HFFc6 (cell line): ENCODE measurements around the gene INSC. TPM values are rescaled to one million over a fixed set of nuclear protein-coding genes. Genes with fewer than 3 reads are reported as not detected.

Experiments
- DNase-seq: peaks from one replicate; pipeline ENCODE4 v3.0.0-alpha.2; 2018
- H3K27ac Mint-ChIP-seq: 2 replicates; pipeline ENCODE4 v1.8.0; 2020; ENCODE audit warnings: mild to moderate bottlenecking, mixed read lengths
- H3K27me3 Mint-ChIP-seq: 2 replicates; pipeline ENCODE4 v1.8.0; 2021; ENCODE audit warnings: mild to moderate bottlenecking, moderate library complexity, mixed read lengths; ENCODE audit not compliant: insufficient read depth
- H3K36me3 Mint-ChIP-seq: 2 replicates; pipeline ENCODE4 v1.8.0; 2021; ENCODE audit warnings: low read depth, mixed read lengths
- H3K4me1 Mint-ChIP-seq: 2 replicates; pipeline ENCODE4 v1.8.0; 2020; ENCODE audit warnings: low read depth, mixed read lengths
- H3K4me3 Mint-ChIP-seq: 2 replicates; pipeline ENCODE4 v1.8.0; 2020; ENCODE audit warnings: mild to moderate bottlenecking, moderate library complexity, mixed read lengths
- H3K9me3 Mint-ChIP-seq: 2 replicates; pipeline ENCODE4 v1.8.0; 2020; ENCODE audit warnings: mild to moderate bottlenecking, mixed read lengths
- CTCF ChIP-seq: fragments of 200-600 bp; sonication (generic); IDR thresholded peaks from 2 replicates; pipeline ENCODE4 v1.5.0; 2021; ENCODE audit warnings: antibody characterized with exemption, mild to moderate bottlenecking
- total RNA-seq, 6 experiments: library from RNA; stranded (reverse); fragmentation: NEBNext Ultra II Directional; extraction: Animal tissue kit (Norgen Biotek cat#: 25700); gene quantifications; 2 replicates in 1 of 6; 3 replicates in 5 of 6; pipeline ENCODE4 v1.2.3, GENCODE V29; 2021

INSC gene
- total RNA-seq, 6 experiments from 2014 or later: 0.08 to 0.43 (median 0.16) TPM

DNA sequence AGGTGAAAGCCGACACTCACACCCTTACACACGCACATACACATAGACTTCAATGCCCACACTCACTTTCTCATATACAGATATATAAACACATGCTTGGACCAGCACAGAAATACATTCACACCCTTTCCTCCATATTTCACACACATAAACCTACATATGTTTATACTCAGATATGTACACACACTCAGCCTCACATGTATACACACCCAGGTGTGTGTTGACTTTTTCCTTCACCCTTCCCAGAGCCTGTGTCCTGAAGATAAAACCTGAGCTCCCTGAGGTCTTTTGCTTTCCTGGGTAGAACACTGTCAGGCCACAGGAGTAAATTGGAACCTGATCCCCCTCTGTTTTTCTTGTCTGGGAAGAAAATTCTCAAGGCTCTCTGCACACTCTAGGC, 62.8 kb downstream of the INSC start:
- DNase-seq: no peak
- H3K9me3 Mint-ChIP-seq: no peaks in the 10 kb centered on the region
- TF ChIP-seq CTCF: no peak
- H3K4me3 Mint-ChIP-seq: no peak overlapping the region
- no peaks in the 10 kb centered on the region for H3K27me3 Mint-ChIP-seq
- peaks cover 25% of the 10 kb centered on the region for H3K4me1 Mint-ChIP-seq
- no peaks in the 10 kb centered on the region for H3K36me3 Mint-ChIP-seq
- H3K27ac Mint-ChIP-seq: no peak overlapping the region

- no peak overlapping the region for H3K27ac Mint-ChIP-seq
- TF ChIP-seq CTCF: no peak
- DNase-seq: no peak
- no peaks in the 10 kb centered on the region for H3K36me3 Mint-ChIP-seq
- no peaks in the 10 kb centered on the region for H3K27me3 Mint-ChIP-seq
- H3K4me3 Mint-ChIP-seq: no peak overlapping the region
- H3K4me1 Mint-ChIP-seq: peaks cover 25% of the 10 kb centered on the region
- no peaks in the 10 kb centered on the region for H3K9me3 Mint-ChIP-seq
Measured at GRCh38 chr11:15178214-15178613, 63.5 kb downstream of the INSC start.

DNA sequence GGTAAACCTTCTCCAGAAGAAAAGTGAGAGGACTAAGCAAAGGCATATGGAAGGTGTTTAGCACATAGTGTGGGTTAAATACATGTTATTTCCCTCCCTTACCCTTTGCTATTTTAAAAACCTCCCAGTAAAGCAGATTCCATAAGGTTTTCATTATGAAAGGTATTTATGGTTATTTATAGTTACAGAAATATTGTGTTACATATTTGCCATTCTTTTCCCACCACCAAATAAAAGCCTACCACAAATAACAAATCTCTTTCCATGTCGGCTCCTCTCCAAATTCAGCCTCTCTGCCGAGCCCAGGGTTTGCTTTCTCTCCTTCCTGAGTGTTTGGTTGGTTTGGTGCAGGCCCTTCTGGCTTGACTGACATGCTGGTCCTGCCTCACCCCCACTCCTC, 64.4 kb downstream of the INSC start:
- H3K36me3 Mint-ChIP-seq: no peaks in the 10 kb centered on the region
- DNase-seq: peak; percentile 55
- TF ChIP-seq CTCF: no peak

DNA sequence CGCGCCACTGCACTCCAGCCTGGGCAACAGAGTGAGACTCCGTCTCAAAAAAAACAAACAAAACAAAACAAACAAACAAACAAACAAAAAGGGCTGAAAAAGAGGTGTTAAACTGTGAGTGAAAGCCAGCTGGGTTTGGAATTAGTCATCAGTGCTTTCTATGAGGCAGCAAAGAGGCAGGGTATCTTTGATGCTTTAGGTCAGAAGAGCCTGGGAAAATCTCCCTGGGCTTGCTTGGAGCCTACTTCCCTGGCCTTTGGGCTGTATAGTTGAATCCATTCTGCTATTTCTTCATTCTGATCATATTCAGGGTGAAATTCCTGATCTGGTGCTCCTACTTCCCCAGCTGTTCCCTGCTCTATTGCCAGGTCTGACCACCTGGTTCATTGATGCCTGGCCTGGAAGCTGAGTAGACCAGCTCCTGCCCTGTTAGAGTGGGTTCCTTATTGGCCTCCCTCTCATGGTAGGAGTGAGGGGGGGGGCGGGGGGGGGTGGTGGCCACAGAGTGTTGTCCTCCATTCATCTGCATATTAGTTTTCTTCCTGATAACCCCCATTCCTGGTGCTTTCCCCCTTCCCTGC, 65.6 kb downstream of the INSC start:
- Mint-ChIP-seq H3K4me1 (peaks cover 25% of the 10 kb centered on the region), H3K36me3 (no peaks in the 10 kb centered on the region), H3K27ac (no peak overlapping the region; the same call in 1 of the 2 replicates), H3K9me3 (no peaks in the 10 kb centered on the region), H3K4me3 (no peak overlapping the region), H3K27me3 (no peaks in the 10 kb centered on the region)
- no peak for TF ChIP-seq CTCF
- peak; percentile 12 for DNase-seq

More for the DNA sequence above, 64.4 kb downstream of the INSC start:
- Mint-ChIP-seq H3K27ac (peak overlapping the region; percentile 70), H3K4me3 (peak overlapping the region; percentile 48), H3K27me3 (no peaks in the 10 kb centered on the region), H3K9me3 (no peaks in the 10 kb centered on the region), H3K4me1 (peaks cover 25% of the 10 kb centered on the region)

GRCh38 chr11:15182372-15182771, 67.6 kb downstream of the INSC start:
- Mint-ChIP-seq H3K36me3 (no peaks in the 10 kb centered on the region), H3K4me1 (peaks cover 34% of the 10 kb centered on the region), H3K4me3 (no peak overlapping the region), H3K27me3 (no peaks in the 10 kb centered on the region), H3K27ac (no peak overlapping the region), H3K9me3 (no peaks in the 10 kb centered on the region)
- TF ChIP-seq CTCF: no peak
- DNase-seq: no peak
